ENCODE measurements around the gene SRGAP2B. TPM values are rescaled to one million over a fixed set of nuclear protein-coding genes. Genes with fewer than 3 reads are reported as not detected.
"Not testable (repeated sequence)": the region's sequence is repeated elsewhere in the genome, so short reads cannot be mapped to it uniquely, and the experiment has no call there.

The SRGAP2B gene
- total RNA-seq, 2 experiments from 2014 or later, result 14.4 to 15.7 TPM

DNA sequence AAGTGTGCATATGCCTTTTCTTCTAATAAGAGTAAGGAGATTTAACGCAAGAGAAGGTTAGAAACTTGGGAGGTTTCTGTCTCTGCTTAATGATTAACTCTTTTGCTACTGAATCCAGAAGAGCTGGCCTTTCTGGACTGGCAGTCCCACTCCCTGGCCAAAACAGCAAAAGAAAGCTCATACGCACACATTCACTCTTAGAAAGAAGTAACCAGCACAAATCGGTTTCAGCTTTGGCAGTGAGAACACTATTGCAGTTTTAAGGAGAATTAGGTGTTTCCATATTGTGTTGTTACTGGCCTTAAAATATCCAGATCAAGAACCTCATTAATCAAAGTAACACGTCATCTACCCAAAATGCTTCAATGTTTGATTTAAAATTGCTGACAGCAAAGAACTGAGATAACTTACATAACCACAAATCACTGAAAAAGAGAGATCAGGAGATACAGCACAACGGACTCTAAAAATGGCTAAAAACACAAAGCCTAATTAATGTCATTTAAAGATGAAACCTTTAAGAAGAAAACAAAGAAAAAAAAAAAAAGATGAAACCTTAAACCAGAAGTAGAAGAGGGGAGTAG is 16.2 kb downstream of the SRGAP2B start:
- POLR2A ChIA-PET; ATAC-seq; intact Hi-C loops (cut with micrococcal nuclease); H3K4me1 Mint-ChIP-seq (ENCODE audit: low read depth); H3K27ac Mint-ChIP-seq; H3K4me3 Mint-ChIP-seq; H3K36me3 Mint-ChIP-seq (ENCODE audit: low read depth); CTCF ChIA-PET; H3K9me3 Mint-ChIP-seq; H3K27me3 Mint-ChIP-seq; DNase-seq: not testable (repeated sequence)

DNA sequence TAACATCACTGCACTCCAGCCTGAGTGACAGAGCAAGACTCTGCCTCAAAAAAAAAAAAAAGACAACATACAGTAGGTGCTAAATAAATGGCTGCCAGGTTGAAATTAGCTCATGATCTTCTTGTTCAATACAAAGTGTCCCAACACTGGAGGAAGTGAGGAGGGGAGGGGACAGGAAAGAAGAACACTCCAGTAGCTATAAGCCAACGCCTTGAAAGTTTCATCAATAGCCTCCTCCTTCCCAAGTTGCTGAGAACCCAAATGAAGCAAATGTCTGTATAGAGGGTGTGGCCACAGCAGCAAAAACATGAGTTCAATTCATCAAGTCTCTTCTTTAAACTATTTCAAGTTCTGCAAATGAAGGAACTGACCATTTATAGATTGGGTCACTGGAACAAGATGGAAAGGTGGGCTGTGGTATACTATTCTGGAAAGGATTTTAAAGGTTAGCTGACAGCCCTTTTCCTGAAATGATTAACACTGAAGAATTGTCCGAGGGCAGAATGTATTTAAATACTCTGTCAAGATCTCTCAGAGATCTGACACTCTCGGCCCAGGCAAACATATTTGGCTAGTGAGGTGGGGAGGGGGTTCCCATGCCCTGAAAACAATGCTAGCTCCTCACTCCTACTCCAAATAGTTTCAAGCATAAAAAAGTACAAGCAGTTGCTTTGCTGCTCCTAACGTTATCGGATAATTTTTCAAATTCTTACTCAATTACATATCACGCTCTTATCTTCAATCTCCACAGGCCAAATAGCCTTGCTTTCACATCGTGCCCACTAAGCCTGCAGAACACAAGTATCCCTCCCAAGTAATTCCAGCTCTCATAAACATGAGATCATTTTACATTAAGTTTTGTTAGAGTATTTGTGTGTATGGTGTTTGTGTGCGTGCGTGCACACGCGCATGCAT is 17.0 kb downstream of the SRGAP2B start:
- H3K27ac Mint-ChIP-seq; H3K36me3 Mint-ChIP-seq (ENCODE audit: low read depth); POLR2A ChIA-PET; H3K9me3 Mint-ChIP-seq; ATAC-seq; DNase-seq; H3K4me1 Mint-ChIP-seq (ENCODE audit: low read depth); CTCF ChIA-PET; H3K4me3 Mint-ChIP-seq; intact Hi-C loops (cut with micrococcal nuclease); H3K27me3 Mint-ChIP-seq: not testable (repeated sequence)

DNA sequence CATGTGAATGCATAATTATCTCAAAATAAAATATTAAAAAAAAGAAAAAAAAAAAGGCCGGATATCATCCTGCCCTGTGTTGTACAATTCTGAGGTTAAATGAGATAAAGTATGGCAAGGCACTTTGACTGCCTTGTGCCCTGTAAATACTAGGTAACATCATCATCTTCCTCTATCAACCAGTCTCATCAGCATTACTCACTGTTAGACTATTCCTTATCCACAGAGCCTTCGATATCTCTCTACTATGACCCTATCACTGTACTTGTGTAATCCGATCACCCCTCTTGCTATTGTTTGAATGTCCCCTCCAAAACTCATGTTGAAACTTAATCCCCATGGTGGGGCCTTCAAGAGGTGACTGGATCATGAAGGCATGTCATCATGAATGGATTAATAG is 18.3 kb downstream of the SRGAP2B start:
- H3K4me1 Mint-ChIP-seq (ENCODE audit: low read depth); ATAC-seq; DNase-seq; intact Hi-C loops (cut with micrococcal nuclease); H3K36me3 Mint-ChIP-seq (ENCODE audit: low read depth); H3K4me3 Mint-ChIP-seq; H3K9me3 Mint-ChIP-seq; H3K27ac Mint-ChIP-seq; POLR2A ChIA-PET; CTCF ChIA-PET; H3K27me3 Mint-ChIP-seq: not testable (repeated sequence)

DNA sequence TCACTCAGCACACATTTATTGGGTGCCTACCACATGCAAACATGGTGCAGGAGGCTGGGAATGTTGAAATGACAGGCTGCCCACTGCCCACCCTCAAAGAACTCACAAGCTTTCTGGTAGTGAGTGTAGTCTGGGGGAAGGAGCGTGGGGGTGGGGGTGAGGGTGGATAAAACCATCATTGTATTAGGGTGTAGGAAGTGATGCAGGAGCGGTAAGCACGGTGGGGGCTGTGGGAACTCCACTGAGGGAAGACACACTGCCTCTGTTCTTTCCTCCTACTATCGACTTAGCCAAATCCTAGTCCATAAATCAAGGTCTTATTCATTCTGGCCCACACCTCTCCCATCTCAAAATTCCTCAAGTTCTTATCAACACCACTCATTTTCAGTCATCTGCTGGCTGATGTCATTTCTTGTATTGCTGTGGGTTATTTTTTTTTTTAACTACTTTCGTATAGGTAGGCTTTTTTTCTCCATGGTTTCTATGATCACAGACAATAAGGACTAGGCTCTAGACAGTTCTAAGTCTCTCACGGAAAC is 21.0 kb downstream of the SRGAP2B start:
- POLR2A ChIA-PET, ATAC-seq: not testable (repeated sequence)

DNA sequence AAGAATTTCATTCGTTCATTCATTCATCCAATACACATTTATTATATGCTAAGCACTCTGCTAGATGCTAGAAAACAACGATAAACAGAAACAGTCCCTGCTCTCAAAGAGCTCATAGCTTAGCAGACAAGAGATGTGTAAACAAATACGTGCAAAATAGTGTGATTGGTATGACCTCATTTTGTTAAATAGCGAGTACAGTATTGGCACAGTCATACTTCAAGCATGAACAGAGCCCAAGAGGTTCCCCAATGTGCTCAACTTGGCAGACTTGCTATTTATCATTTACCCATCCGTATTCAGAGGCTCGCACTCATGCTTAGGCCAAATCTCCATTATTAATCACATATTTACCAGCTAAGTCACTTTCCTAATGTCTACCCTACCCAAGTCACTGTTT is 23.6 kb downstream of the SRGAP2B start:
- H3K27me3 Mint-ChIP-seq; H3K4me1 Mint-ChIP-seq (ENCODE audit: low read depth); H3K36me3 Mint-ChIP-seq (ENCODE audit: low read depth); intact Hi-C loops (cut with micrococcal nuclease); H3K4me3 Mint-ChIP-seq; DNase-seq; H3K27ac Mint-ChIP-seq; ATAC-seq; CTCF ChIA-PET; POLR2A ChIA-PET; H3K9me3 Mint-ChIP-seq: not testable (repeated sequence)

More for the DNA sequence above, 21.0 kb downstream of the SRGAP2B start:
- H3K27me3 Mint-ChIP-seq; H3K4me1 Mint-ChIP-seq (ENCODE audit: low read depth); DNase-seq; H3K36me3 Mint-ChIP-seq (ENCODE audit: low read depth); H3K9me3 Mint-ChIP-seq; CTCF ChIA-PET; intact Hi-C loops (cut with micrococcal nuclease); H3K4me3 Mint-ChIP-seq; H3K27ac Mint-ChIP-seq: not testable (repeated sequence)

DNA sequence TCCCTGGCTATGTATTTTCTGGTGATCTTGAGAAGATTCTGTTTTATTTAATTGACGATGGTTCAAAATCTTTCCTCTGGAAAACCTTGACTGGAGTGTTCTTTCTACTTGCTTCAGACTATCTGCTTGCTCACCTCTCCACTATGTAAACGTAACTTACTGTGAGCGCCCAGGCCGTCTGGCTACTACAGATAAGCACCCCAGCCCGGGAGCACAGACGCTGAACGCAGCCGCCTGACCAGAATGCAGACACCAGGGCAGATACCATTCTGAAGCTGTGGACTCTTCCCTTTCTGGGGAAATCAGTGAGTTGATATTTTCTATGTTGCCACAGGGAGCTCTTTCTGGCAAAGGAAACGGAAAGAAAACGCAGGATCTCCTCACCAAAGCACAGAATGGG is 28.6 kb downstream of the SRGAP2B start:
- H3K4me3 Mint-ChIP-seq; H3K36me3 Mint-ChIP-seq (ENCODE audit: low read depth); H3K4me1 Mint-ChIP-seq (ENCODE audit: low read depth); POLR2A ChIA-PET; H3K27ac Mint-ChIP-seq; H3K9me3 Mint-ChIP-seq; H3K27me3 Mint-ChIP-seq; CTCF ChIA-PET; ATAC-seq; intact Hi-C loops (cut with micrococcal nuclease); DNase-seq: not testable (repeated sequence)

DNA sequence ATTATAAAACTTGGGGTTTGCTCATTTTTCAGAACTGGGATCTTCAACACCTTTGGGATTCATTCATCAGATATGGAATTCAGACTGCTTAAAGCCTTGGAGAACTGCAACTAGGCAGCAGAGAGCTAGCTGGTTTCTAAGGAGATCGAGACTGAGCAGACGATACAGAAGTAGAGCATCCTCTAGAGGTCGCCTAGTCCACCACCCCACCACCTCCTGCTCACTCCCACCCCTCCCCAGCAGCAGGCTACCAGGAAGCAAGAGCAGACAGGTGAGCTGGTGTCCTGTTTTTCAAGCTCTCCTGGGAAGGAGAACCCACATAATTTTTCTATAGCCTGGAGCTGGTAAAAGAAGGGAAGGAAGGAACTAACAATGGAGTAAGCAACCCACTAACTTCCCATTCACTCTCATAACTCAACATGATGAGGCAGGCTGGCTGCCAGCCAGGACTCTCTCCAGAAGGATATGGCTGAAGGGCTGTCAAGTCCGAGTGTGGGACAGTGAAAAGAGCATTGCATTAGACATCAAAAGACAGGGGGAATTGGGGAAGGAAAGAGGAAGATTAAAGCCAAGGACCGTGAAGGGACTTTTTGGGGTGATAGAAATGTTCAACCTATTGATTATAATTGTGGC is 29.8 kb downstream of the SRGAP2B start:
- H3K27ac Mint-ChIP-seq; POLR2A ChIA-PET; H3K36me3 Mint-ChIP-seq (ENCODE audit: low read depth); intact Hi-C loops (cut with micrococcal nuclease); DNase-seq; H3K27me3 Mint-ChIP-seq; ATAC-seq; CTCF ChIA-PET; H3K4me1 Mint-ChIP-seq (ENCODE audit: low read depth); H3K4me3 Mint-ChIP-seq; H3K9me3 Mint-ChIP-seq: not testable (repeated sequence)

DNA sequence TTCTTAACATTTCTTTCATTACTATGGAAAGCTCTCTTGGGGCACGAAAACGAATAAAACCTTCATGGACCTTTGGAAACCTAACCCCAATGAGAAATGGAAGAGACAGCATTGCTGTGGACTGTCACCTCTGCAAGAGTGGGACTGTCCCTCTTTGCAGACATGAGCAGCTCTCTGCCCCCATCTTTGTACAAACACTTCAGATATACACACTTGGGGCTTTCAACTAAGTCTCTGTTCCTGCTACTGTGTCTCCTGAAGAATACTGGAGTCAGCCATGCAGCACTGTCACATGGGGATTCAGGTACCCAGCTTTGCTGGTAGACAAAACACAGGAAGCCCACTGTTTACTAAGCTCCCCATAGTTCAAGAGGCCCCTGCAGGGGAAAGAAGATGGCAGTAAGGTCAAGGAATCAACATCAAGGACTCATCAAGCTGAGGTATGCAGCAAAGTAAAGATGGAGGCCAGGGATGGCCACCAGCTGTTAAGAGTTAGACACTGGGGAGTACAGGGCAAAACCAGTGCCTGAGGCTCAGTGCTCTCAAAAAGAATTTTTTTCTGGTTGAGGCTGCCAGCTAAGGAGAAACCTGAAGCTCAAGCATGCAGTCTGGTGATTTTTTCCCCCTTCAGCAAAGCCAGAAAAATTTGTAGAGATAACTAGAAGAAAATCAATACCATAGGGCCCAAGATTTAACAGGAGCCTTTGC is 31.0 kb downstream of the SRGAP2B start:
- ATAC-seq; POLR2A ChIA-PET; H3K4me1 Mint-ChIP-seq (ENCODE audit: low read depth); H3K36me3 Mint-ChIP-seq (ENCODE audit: low read depth); H3K27ac Mint-ChIP-seq; H3K9me3 Mint-ChIP-seq; DNase-seq; H3K27me3 Mint-ChIP-seq; CTCF ChIA-PET; H3K4me3 Mint-ChIP-seq; intact Hi-C loops (cut with micrococcal nuclease): not testable (repeated sequence)

DNA sequence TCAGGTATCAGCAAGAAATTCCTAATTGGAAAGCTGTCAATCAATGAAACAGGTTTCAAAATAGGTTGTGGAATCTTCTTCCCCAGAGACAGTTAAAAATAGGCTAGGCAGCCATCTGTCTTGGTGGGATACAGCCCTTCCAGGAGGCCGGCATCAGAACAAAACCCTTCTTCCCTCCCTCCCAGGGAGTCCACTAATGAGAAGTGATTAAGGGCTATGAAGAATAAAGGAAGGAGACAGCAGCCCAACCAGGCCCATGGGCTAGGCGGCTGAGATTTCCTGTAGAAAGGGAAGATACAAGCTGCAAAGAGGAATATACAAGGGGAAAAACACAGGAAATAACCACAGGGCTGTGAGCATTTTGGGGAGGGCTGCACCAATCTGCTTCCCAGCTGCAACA is 31.8 kb downstream of the SRGAP2B start:
- H3K4me1 Mint-ChIP-seq (ENCODE audit: low read depth); ATAC-seq; H3K36me3 Mint-ChIP-seq (ENCODE audit: low read depth); POLR2A ChIA-PET; intact Hi-C loops (cut with micrococcal nuclease); DNase-seq; H3K9me3 Mint-ChIP-seq; H3K27me3 Mint-ChIP-seq; H3K27ac Mint-ChIP-seq; CTCF ChIA-PET; H3K4me3 Mint-ChIP-seq: not testable (repeated sequence)

DNA sequence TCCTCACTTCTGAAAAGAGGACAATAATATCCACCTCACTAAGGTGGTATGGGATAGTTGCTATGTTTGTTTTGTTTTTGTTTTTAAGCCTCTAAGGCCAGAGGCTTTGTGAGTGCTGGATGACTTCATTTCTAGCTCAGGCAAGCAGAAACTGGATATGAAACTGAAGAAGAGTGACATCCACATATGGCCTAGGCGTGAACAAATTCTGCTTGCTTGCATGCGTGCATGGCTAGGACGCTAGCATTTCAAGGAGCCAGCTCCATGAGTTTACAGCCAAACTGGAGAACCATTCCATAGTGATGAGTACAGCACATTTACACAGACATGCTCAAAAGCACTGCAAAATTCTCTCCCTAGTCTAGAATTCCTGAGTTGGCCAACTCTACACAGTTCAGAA is 36.9 kb downstream of the SRGAP2B start:
- ATAC-seq; H3K9me3 Mint-ChIP-seq; intact Hi-C loops (cut with micrococcal nuclease); H3K4me3 Mint-ChIP-seq; H3K27ac Mint-ChIP-seq; H3K27me3 Mint-ChIP-seq; POLR2A ChIA-PET; H3K4me1 Mint-ChIP-seq (ENCODE audit: low read depth); DNase-seq; CTCF ChIA-PET; H3K36me3 Mint-ChIP-seq (ENCODE audit: low read depth): not testable (repeated sequence)

DNA sequence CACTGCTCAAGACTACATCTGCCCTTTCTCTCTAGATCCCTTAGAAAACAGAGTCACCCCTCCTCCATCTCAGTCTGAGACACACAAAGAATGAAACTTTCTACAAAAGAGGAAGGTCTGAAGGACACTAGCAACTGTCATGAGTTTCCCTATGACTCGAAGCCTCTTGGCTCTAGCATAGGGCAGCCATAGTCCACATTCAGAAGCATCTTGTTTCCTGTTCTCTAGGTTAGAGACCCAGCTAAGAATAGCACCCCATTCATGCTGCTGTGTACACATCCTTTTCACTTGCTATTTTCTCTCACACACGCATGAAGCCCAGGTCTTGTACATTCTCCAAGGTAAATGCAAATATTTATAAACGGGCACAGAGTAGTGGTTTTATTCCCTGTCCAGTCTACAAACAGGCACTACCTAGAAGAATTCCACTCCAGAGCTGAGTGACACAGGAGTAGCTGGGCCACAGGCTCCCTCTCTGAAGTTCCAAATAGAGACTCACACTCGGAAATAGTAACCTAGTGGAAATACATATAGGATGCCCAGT is 39.8 kb downstream of the SRGAP2B start:
- H3K4me3 Mint-ChIP-seq; H3K36me3 Mint-ChIP-seq (ENCODE audit: low read depth); H3K27ac Mint-ChIP-seq; H3K9me3 Mint-ChIP-seq; H3K4me1 Mint-ChIP-seq (ENCODE audit: low read depth); intact Hi-C loops (cut with micrococcal nuclease); DNase-seq; CTCF ChIA-PET; POLR2A ChIA-PET; H3K27me3 Mint-ChIP-seq: not testable (repeated sequence)
- peak; percentile 94 for ATAC-seq
